Measurements from ENCODE around the gene F12.

DNA sequence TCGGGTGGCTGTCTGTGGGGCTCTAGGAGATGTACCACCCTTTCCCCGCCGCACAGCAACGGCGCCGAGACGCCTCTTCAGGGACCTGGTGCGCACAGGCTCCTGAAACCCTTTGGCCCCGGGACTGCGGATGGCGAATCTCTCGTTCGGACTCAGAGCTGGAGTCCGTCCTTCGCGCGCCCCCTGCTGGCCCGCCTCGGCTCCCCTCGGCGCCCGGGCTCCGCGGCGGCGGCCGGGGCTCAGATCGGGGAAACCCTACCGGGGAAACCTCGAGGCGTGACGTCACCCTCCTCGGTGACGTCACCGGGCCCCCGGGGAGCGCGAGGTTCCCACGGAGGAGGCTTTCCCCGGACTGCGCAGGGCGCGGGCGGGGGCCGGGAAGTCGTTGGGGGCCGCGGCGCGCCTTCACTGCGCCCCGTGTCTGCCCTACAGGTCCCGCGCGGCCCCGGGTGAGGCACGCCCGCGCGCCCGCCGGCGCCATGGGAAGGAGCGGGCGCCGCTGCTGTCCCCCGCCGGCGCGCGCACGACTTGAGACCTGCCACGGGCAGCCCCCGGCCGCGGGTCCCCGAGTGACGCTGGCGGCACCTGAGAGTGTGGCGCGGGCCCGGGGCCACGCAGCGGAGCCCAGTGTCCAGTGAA, 45.2 kb upstream of the F12 start:
- TF ChIP-seq POLR2AphosphoS5 (IDR thresholded peaks at IDR 0.05; ENCODE audit: low read depth, low read length), result no peak
- no peak for TF ChIP-seq POLR2A (IDR thresholded peaks at IDR 0.05; ENCODE audit: low read depth, low read length)
- no peak for TF ChIP-seq TAF1 (IDR thresholded peaks at IDR 0.05; ENCODE audit: borderline replicate concordance, low read depth, low read length)

Data from GM12892 (cell line).